Stimulated activated CD4-positive, alpha-beta T cell treated with anti-CD3 and anti-CD28 coated beads, Interleukin-4, amount 100 ng/mL, for 1 hour (primary cell): ENCODE results near the gene ADCY2.

ENCODE experiments used
- DNase-seq: peaks from one replicate; pipeline ENCODE4 v3.0.0-alpha.2; 2020

Gene ADCY2

GRCh38 chr5:7877851-7878250 lies 481.9 kb downstream of the ADCY2 start:
- no peak for DNase-seq

- no peak for DNase-seq
These were observed 482.5 kb downstream of the ADCY2 start for GRCh38 chr5:7878381-7878873.
